Esophagus muscularis mucosa (tissue), 3 donors: ENCODE data around the gene ADCY5.

Source experiments
- POLR2A ChIP-seq: fragments of 450-650 bp; IDR thresholded peaks from one replicate; pipeline ENCODE4 v1.6.1; 2017; ENCODE audit warnings: antibody characterized with exemption, moderate library complexity, mild to moderate bottlenecking, low read depth
- TF ChIP-seq, protein P1 (sequence below), 3 experiments: fragments of 200-600 bp in 2 of 3; fragments of 450-650 bp in 1 of 3; sonication (generic) in 2 of 3; IDR thresholded peaks; one replicate each; pipeline ENCODE4 v1.5.1; 2017 to 2019; ENCODE audit warnings: antibody characterized with exemption in 3 of 3, mild to moderate bottlenecking in 2 of 3, moderate library complexity in 1 of 3

DNA sequence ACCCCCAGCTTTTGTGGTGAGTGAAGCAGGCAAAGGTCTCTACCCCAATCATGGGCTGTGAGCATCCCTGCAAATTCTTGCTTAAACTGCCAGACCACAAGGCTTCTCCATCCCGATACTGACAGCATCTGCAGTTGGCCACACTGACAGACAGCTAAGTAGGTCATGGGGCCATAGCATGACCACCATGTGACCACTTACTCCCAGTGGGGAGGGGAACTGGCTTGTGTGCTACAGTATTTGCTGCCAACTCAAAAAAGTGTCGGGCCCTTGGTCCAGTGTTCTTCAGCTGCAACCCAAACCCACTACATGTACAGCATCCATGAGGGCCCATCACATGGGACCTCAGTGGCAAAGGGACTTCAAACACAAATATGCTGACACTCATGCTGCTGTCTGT lies 143.7 kb downstream of the ADCY5 start:
- TF ChIP-seq, protein P1, sequence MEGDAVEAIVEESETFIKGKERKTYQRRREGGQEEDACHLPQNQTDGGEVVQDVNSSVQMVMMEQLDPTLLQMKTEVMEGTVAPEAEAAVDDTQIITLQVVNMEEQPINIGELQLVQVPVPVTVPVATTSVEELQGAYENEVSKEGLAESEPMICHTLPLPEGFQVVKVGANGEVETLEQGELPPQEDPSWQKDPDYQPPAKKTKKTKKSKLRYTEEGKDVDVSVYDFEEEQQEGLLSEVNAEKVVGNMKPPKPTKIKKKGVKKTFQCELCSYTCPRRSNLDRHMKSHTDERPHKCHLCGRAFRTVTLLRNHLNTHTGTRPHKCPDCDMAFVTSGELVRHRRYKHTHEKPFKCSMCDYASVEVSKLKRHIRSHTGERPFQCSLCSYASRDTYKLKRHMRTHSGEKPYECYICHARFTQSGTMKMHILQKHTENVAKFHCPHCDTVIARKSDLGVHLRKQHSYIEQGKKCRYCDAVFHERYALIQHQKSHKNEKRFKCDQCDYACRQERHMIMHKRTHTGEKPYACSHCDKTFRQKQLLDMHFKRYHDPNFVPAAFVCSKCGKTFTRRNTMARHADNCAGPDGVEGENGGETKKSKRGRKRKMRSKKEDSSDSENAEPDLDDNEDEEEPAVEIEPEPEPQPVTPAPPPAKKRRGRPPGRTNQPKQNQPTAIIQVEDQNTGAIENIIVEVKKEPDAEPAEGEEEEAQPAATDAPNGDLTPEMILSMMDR (IDR thresholded peaks at IDR 0.05), result no peak
- TF ChIP-seq POLR2A, result no peak
